Body of pancreas (tissue), 4 donors: Measurements from ENCODE around the gene NBEAL2. TPM values are rescaled to one million over a fixed set of nuclear protein-coding genes. Genes with fewer than 3 reads are reported as not detected.

Experiments used
- ATAC-seq: fragments of 150-250 bp; one replicate; pipeline ENCODE4 v1.9.1; 2016
- DNase-seq, 4 donors: peaks; one replicate each; pipeline ENCODE4 v3.0.0-alpha.2; 2019
- H3K27ac ChIP-seq, 4 donors: fragments of 200-600 bp; sonication (generic); 1 replicate in 3 of 4; 2 replicates in 1 of 4; pipeline versions ENCODE4 v1.5.1 to v1.6.1; 2016 to 2019; ENCODE audit warnings: mild to moderate bottlenecking in 1 of 4, mixed read lengths in 1 of 4, moderate library complexity in 1 of 4
- H3K27me3 ChIP-seq, 2 donors: fragments of 200-600 bp; sonication (generic); one replicate each; pipeline ENCODE4 v1.6.0; 2016; ENCODE audit warnings: mild to moderate bottlenecking in 1 of 2
- H3K36me3 ChIP-seq, 2 donors: fragments of 200-600 bp; sonication (generic); replicated peaks in 1 of 2; 2 replicates each; pipeline ENCODE4 v1.5.1; 2016; ENCODE audit warnings: low read depth in 2 of 2; ENCODE audit not compliant: insufficient read depth in 1 of 2
- H3K4me1 ChIP-seq: fragments of 200-600 bp; sonication (generic); one replicate; pipeline ENCODE4 v1.6.0; 2016
- H3K4me3 ChIP-seq, 2 donors: fragments of 200-600 bp; sonication (generic); 1 replicate in 1 of 2; 2 replicates in 1 of 2; pipeline ENCODE4 v1.5.1; 2016 to 2019
- H3K9me3 ChIP-seq, 3 donors: fragments of 200-600 bp; sonication (generic); 1 replicate in 2 of 3; 2 replicates in 1 of 3; pipeline ENCODE4 v1.5.1; 2016
- POLR2A ChIP-seq, 3 donors: fragments of 450-650 bp; IDR thresholded peaks; one replicate each; pipeline ENCODE4 v1.6.1; 2016; ENCODE audit warnings: antibody characterized with exemption in 3 of 3, mild to moderate bottlenecking in 2 of 3
- whole genome bisulfite sequencing, 2 donors: methylation state at CpG; one replicate each; pipeline ENCODE4 v1.1.5; 2017; 5-methylcytosine and 5-hydroxymethylcytosine counted together
- intact Hi-C: fragments of 100-400 bp; cut with DNase I; formaldehyde crosslinking; loops from one replicate; pipeline ENCODE4 v1.15.1; 2023
- total RNA-seq, 2 donors: library from RNA; depleted of rRNA; stranded (reverse); fragments of >200 nt; gene quantifications; one replicate each; pipeline ENCODE4 v1.1.0, GENCODE V29; 2016
- TF ChIP-seq, protein P1 (sequence below), 7 experiments: fragments of 450-650 bp in 4 of 7; fragments of 200-600 bp in 3 of 7; sonication (generic) in 3 of 7; IDR thresholded peaks; one replicate each; pipeline ENCODE4 v1.5.1; 2016 to 2019; ENCODE audit warnings: antibody characterized with exemption in 7 of 7

NBEAL2 gene
- total RNA-seq, 2 donors from 2014 or later, result 98.8 to 151 TPM

- intact Hi-C loops, result no loop called here
- DNase-seq (peak in 1 of 4 donors; percentile 12), ATAC-seq (no peak)
- no peaks in the 10 kb centered on the region for H3K9me3 ChIP-seq
- TF ChIP-seq, protein P1, sequence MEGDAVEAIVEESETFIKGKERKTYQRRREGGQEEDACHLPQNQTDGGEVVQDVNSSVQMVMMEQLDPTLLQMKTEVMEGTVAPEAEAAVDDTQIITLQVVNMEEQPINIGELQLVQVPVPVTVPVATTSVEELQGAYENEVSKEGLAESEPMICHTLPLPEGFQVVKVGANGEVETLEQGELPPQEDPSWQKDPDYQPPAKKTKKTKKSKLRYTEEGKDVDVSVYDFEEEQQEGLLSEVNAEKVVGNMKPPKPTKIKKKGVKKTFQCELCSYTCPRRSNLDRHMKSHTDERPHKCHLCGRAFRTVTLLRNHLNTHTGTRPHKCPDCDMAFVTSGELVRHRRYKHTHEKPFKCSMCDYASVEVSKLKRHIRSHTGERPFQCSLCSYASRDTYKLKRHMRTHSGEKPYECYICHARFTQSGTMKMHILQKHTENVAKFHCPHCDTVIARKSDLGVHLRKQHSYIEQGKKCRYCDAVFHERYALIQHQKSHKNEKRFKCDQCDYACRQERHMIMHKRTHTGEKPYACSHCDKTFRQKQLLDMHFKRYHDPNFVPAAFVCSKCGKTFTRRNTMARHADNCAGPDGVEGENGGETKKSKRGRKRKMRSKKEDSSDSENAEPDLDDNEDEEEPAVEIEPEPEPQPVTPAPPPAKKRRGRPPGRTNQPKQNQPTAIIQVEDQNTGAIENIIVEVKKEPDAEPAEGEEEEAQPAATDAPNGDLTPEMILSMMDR (IDR thresholded peaks at IDR 0.05), result no peak
- TF ChIP-seq POLR2A (IDR thresholded peaks at IDR 0.05), result no peak
- H3K27me3 ChIP-seq, result no peaks in the 10 kb centered on the region
- peaks cover 98% of the 10 kb centered on the region for H3K4me1 ChIP-seq
- H3K4me3 ChIP-seq, result no peak overlapping the region
- WGBS, 2 donors, result 65 to 80% methylated on average over 8 to 11 of the region's 12 CpGs
- H3K36me3 ChIP-seq, result no peaks in the 10 kb centered on the region
- H3K27ac ChIP-seq, result peak overlapping the region; percentile 47 to 93 (median 82)
Measured at GRCh38 chr3:46939578-46940445, 39.7 kb upstream of the NBEAL2 start.

DNA sequence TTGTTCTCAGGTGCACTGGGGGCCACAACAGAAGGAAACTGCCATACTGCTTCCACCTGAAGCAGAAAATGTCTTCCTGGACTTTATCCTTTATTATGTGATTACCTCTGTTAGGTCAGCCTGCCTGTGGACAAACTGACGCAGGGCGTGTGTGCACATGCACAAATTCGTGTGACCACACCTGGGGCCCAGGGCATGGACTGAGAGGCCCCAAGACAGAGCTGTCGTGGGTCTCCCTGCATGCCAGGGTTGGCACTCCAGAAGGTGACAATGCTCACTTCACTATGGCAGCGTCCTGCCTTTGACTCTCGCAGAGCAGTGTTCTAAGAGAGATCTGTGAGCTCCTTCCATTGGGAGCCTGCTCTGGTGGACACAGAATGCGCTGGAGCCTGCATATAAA is 37.4 kb upstream of the NBEAL2 start:
- no peaks in the 10 kb centered on the region for H3K9me3 ChIP-seq
- peak overlapping the region; percentile 92 to 98 (median 92) for H3K27ac ChIP-seq
- ATAC-seq (no peak), DNase-seq (peak in 1 of 4 donors; percentile 2)
- H3K4me1 ChIP-seq, result peaks cover 98% of the 10 kb centered on the region
- TF ChIP-seq POLR2A (IDR thresholded peaks at IDR 0.05), result no peak
- TF ChIP-seq, protein P1 (IDR thresholded peaks at IDR 0.05), result no peak
- H3K4me3 ChIP-seq, result no peak overlapping the region
- H3K36me3 ChIP-seq, result no peaks in the 10 kb centered on the region
- no peaks in the 10 kb centered on the region for H3K27me3 ChIP-seq
- intact Hi-C loops, result no loop called here
- 62 to 72% methylated on average over 7 of the region's 7 CpGs for WGBS, 2 donors

GRCh38 chr3:46942481-46943236 is 36.8 kb upstream of the NBEAL2 start:
- Histone ChIP-seq H3K27me3 (no peaks in the 10 kb centered on the region), H3K36me3 (no peaks in the 10 kb centered on the region), H3K4me3 (no peak overlapping the region), H3K4me1 (peaks cover 98% of the 10 kb centered on the region), H3K9me3 (no peaks in the 10 kb centered on the region), H3K27ac (peak overlapping the region; percentile 92 to 98 (median 92))
- intact Hi-C loops, result no loop called here
- no peak for TF ChIP-seq POLR2A (IDR thresholded peaks at IDR 0.05)
- ATAC-seq (no peak), DNase-seq (no peak)
- 59 to 72% methylated on average over 12 of the region's 12 CpGs for WGBS, 2 donors

DNA sequence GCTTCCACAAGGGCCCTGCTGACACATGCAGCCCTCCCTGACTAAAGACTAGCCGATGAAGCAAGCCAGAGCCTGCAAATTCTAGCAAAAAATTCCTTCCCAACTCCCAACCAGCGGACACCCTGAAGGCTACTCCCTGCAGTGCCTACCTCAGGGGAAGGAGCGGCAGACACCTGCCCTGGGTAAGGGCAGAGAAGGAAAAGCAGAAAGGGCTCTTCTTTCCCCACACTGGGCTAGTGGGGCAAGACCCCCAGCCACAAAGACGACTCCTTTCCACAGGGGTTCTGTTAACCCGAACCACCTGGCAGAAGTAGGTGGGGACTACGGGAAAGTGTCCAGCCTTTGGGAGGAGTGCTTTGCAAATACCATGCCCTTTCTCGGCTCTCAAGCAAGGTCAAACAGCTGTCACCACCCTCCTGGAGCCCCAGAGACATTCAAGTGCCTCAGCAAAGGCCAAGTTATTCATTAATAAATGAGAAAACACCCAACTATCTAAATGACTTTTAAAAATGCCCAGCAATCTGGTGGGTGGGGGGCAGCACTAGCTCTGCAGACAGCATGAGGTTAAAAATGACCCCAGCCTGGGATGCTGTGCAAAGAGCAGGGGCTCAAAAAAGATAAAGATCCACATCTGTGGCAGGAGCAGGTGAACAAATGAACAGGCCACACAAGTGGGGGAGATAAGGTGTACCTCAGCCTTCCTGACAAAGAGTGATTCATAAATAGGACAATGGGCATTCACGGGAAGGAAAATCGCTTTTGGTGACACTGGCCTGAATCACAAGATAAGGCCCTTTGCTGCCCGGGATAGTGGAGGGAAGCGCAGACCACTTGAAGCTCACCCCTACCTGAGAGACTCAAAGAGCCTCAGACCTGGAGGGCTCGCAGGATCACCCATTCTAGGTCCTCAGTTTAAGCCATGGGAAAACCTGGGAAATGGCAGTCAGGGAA is 36.0 kb upstream of the NBEAL2 start:
- intact Hi-C loops, result no loop called here
- Histone ChIP-seq H3K4me3 (no peak overlapping the region), H3K4me1 (peaks cover 98% of the 10 kb centered on the region), H3K36me3 (no peaks in the 10 kb centered on the region), H3K27me3 (no peaks in the 10 kb centered on the region), H3K27ac (peak overlapping the region; percentile 92 to 98 (median 92)), H3K9me3 (no peaks in the 10 kb centered on the region)
- ATAC-seq (peak; percentile 47), DNase-seq (peak; percentile 71 to 89 (median 84))
- WGBS, 2 donors, result 14 to 17% methylated on average over 9 to 12 of the region's 12 CpGs
- TF ChIP-seq POLR2A (IDR thresholded peaks at IDR 0.05), result peak in 2 of 3 donors; percentile 35 to 39
- TF ChIP-seq, protein P1 (IDR thresholded peaks at IDR 0.05), result no peak
